OCI-LY3 (cell line): Measurements from ENCODE around the gene FADS3.

ENCODE experiments used
- EZH2phosphoT487 ChIP-seq: fragments of 200-600 bp; shearing (Covaris generic); IDR thresholded peaks from 2 replicates; pipeline ENCODE4 v1.6.1; 2018; ENCODE audit warnings: antibody characterized with exemption, mixed run types, low read depth
- TF ChIP-seq, protein P1 (sequence below): fragments of 200-600, 300-600 bp; sonication (generic); IDR thresholded peaks from 2 replicates; pipeline ENCODE4 v1.5.1; 2014; ENCODE audit warnings: antibody characterized with exemption, low read length, low read depth

DNA sequence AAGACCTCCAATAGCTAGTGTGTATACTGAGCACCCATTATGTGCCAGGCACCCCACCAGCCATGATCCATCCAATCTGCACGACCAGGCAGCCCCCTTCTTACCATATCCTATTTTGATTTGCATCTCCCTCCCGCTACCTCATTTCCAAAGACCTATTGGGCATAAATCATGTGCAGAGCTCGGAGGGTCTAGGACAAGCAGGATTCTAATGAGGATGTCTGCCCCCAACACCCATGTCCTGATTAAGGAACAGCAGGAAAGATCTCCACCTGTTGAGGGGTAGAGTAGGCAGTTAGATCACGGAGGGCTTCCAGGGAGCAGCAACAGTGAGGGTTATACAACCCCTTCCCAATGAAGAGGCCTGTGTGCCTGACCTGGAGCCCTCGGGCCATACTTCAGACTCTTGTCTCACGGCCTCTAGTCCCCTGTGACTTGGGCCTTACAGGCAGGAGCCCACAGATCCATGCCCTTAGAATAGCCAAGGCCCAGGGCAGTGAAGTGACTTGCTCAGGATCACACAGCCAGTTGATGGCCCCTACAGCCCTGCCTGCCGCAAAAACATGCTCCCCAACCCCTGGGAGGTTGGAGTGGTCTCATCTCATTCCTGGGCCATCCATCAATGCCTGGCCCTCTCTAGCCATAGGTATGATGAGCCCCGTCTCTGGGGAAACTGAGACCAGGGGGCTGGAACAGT is 22.5 kb upstream of the FADS3 start:
- TF ChIP-seq, protein P1, sequence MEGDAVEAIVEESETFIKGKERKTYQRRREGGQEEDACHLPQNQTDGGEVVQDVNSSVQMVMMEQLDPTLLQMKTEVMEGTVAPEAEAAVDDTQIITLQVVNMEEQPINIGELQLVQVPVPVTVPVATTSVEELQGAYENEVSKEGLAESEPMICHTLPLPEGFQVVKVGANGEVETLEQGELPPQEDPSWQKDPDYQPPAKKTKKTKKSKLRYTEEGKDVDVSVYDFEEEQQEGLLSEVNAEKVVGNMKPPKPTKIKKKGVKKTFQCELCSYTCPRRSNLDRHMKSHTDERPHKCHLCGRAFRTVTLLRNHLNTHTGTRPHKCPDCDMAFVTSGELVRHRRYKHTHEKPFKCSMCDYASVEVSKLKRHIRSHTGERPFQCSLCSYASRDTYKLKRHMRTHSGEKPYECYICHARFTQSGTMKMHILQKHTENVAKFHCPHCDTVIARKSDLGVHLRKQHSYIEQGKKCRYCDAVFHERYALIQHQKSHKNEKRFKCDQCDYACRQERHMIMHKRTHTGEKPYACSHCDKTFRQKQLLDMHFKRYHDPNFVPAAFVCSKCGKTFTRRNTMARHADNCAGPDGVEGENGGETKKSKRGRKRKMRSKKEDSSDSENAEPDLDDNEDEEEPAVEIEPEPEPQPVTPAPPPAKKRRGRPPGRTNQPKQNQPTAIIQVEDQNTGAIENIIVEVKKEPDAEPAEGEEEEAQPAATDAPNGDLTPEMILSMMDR, result no peak
- no peak for TF ChIP-seq EZH2phosphoT487
